Measurements from ENCODE around the gene DTNBP1. TPM values are rescaled to one million over a fixed set of nuclear protein-coding genes. Genes with fewer than 3 reads are reported as not detected.

Gene DTNBP1
- total RNA-seq, 1 donor from 2014 or later, result 20.6 TPM

DNA sequence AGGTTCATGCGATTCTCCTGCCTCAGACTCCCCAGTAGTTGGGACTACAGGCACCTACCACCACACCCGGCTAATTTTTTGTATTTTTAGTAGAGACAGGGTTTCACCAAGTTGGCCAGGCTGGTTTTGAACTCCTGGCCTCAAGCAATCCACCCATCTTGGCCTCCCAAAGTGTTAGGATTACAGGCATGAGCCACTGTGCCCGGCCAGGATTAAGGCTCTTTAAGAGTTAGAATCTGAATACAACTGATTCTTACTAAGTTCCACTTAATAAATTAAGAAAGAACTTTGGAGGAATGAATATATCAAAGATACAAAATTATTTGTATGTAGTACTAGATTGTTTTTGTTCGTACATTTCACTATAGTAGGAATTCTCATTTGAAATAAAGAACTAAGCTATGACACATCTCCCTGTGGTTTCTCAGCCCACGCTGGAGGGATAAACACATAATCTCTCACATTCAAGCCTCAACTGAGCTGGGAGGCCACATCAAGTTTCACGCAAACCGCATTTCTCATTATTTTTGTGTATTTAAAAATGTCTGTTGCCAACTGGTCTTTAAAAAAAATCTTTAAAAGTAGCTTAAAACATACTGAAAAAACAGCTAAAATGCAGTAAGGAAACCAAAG lies 34.2 kb downstream of the DTNBP1 start:
- Mint-ChIP-seq H3K36me3 (ENCODE audit: low read depth) (peaks cover 24% of the 10 kb centered on the region), H3K27ac (no peak overlapping the region), H3K9me3 (no peaks in the 10 kb centered on the region), H3K4me1 (ENCODE audit: low read depth) (peaks cover 57% of the 10 kb centered on the region), H3K4me3 (ENCODE audit: low read depth) (peak overlapping the region; percentile 24), H3K27me3 (ENCODE audit: low read depth) (no peaks in the 10 kb centered on the region)
- DNase-seq (ENCODE audit: low spot score), result no peak
- intact Hi-C loops (cut with micrococcal nuclease), result loop anchor here (5.0 to 10.0 kb wide), 7 partner anchors 214 to 1714 kb away; no protein-coding TSS in a partner anchor

DNA sequence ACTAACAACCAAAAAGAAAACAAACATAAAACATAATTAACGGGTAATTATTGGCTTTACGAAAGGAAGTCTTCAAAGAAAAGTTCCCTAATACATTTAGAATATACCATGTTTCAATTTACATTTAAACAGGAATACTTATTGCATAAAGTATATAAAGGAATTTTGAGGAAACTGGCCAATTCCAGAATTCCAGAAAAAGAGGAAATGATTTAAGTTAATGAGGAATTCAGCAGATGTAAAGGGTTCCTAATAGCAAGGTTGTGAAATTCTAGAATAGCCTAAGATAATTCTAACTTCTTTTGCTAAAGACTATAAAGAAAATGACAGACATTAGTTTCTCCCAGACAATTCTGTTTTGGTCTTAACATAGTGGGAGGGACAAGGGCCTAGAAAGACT lies 35.0 kb downstream of the DTNBP1 start:
- DNase-seq (ENCODE audit: low spot score), result no peak
- peaks cover 17% of the 10 kb centered on the region for H3K36me3 Mint-ChIP-seq (ENCODE audit: low read depth)
- intact Hi-C loops (cut with micrococcal nuclease), result loop anchor here (5.0 to 10.0 kb wide), 7 partner anchors 213 to 1713 kb away; no protein-coding TSS in a partner anchor
- no peak overlapping the region for H3K27ac Mint-ChIP-seq
- no peaks in the 10 kb centered on the region for H3K27me3 Mint-ChIP-seq (ENCODE audit: low read depth)
- H3K9me3 Mint-ChIP-seq, result no peaks in the 10 kb centered on the region
- H3K4me3 Mint-ChIP-seq (ENCODE audit: low read depth), result no peak overlapping the region
- peaks cover 61% of the 10 kb centered on the region for H3K4me1 Mint-ChIP-seq (ENCODE audit: low read depth)

- Mint-ChIP-seq H3K4me1 (ENCODE audit: low read depth) (peaks cover 66% of the 10 kb centered on the region), H3K36me3 (ENCODE audit: low read depth) (peaks cover 17% of the 10 kb centered on the region), H3K4me3 (ENCODE audit: low read depth) (no peak overlapping the region), H3K27me3 (ENCODE audit: low read depth) (no peaks in the 10 kb centered on the region), H3K27ac (no peak overlapping the region), H3K9me3 (no peaks in the 10 kb centered on the region)
- DNase-seq (ENCODE audit: low spot score), result no peak
- intact Hi-C loops (cut with micrococcal nuclease), result loop anchor here (5.0 to 10.0 kb wide), 7 partner anchors 212 to 1712 kb away; no protein-coding TSS in a partner anchor
Measured at GRCh38 chr6:15626878-15627674, 35.8 kb downstream of the DTNBP1 start.

DNA sequence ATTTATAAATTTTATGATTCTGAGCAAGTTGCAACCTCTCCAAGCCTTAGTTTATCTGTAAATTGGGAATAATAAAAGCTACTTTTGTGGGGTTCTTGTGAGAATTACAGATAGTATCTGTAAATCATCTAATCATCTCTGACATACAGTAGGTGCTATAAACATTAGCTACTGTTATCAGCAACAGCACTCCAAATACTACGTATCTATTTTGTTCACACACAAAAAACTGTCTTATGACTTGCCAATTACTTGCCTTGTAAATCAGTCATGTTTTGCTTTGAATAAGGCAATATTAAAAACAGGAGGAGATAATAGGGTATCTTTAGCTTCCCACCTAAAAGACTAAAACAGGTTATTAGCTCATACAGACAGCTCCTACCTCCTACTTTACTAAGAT lies 36.7 kb downstream of the DTNBP1 start:
- Mint-ChIP-seq H3K27ac (no peak overlapping the region), H3K4me1 (ENCODE audit: low read depth) (peaks cover 69% of the 10 kb centered on the region), H3K9me3 (no peaks in the 10 kb centered on the region), H3K4me3 (ENCODE audit: low read depth) (no peak overlapping the region), H3K36me3 (ENCODE audit: low read depth) (peaks cover 17% of the 10 kb centered on the region), H3K27me3 (ENCODE audit: low read depth) (no peaks in the 10 kb centered on the region)
- DNase-seq (ENCODE audit: low spot score), result no peak
- intact Hi-C loops (cut with micrococcal nuclease), result loop anchor here (5.0 to 10.0 kb wide), 7 partner anchors 211 to 1711 kb away; no protein-coding TSS in a partner anchor

- no peak for DNase-seq (ENCODE audit: low spot score)
- peaks cover 60% of the 10 kb centered on the region for H3K4me1 Mint-ChIP-seq (ENCODE audit: low read depth)
Measured at GRCh38 chr6:15623276-15624116, 39.3 kb downstream of the DTNBP1 start.

GRCh38 chr6:15622045-15622740 lies 40.6 kb downstream of the DTNBP1 start:
- H3K4me1 Mint-ChIP-seq (ENCODE audit: low read depth), result peaks cover 54% of the 10 kb centered on the region
- no peak overlapping the region for H3K4me3 Mint-ChIP-seq (ENCODE audit: low read depth)
- H3K27ac Mint-ChIP-seq, result peak overlapping the region; percentile 69
- DNase-seq (ENCODE audit: low spot score), result no peak
- intact Hi-C loops (cut with micrococcal nuclease), result loop anchor here (2.0 to 10.0 kb wide), 9 partner anchors 35 to 1707 kb away; no protein-coding TSS in a partner anchor
- H3K27me3 Mint-ChIP-seq (ENCODE audit: low read depth), result no peaks in the 10 kb centered on the region
- no peaks in the 10 kb centered on the region for H3K9me3 Mint-ChIP-seq
- peaks cover 15% of the 10 kb centered on the region for H3K36me3 Mint-ChIP-seq (ENCODE audit: low read depth)

More at GRCh38 chr6:15623276-15624116, 39.3 kb downstream of the DTNBP1 start:
- Mint-ChIP-seq H3K4me3 (ENCODE audit: low read depth) (no peak overlapping the region), H3K27ac (no peak overlapping the region), H3K9me3 (no peaks in the 10 kb centered on the region), H3K27me3 (ENCODE audit: low read depth) (no peaks in the 10 kb centered on the region), H3K36me3 (ENCODE audit: low read depth) (peaks cover 17% of the 10 kb centered on the region)
- intact Hi-C loops (cut with micrococcal nuclease), result loop anchor here (2.0 to 10.0 kb wide), 9 partner anchors 36 to 1709 kb away; no protein-coding TSS in a partner anchor

DNA sequence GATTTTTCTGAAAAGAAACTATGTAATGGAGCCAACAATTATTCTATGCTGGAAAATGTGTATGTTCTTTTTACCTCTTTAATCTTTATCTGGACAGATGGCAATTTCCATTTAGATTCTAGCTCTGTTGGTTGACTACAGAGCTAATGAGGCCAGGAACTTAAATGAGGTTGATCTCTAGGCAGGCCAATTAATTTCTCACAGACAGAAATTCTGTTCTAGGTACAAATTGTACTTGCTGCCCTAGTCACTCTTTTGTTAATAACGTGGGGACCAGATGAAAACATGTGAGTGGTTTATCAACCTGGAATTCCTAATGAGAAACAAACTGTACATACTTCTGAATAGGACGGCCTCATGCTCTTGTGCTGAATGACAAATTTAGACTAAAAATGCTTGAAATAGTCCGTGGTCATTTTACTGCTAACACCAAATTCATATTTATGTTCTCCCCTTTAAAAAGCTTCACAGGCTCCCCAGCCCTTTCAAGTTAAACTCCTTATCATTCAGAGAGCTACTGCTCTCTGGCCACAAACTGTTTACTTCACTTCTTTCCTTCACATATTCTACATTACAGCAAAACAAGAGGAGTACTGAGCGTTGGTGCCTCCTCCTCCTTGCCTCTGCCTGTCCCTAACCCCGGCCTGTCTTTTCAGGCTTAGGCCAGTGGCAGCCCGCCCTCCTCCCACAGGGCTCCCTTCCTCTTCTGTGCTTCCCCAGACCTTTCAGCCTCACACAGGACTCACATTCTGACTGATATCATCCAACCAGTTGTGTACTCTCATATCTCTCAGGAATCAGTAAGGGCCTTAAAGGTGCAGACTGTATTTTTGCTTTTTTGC lies 41.4 kb downstream of the DTNBP1 start:
- no peaks in the 10 kb centered on the region for H3K27me3 Mint-ChIP-seq (ENCODE audit: low read depth)
- H3K27ac Mint-ChIP-seq, result peak overlapping the region; percentile 69
- peak overlapping the region; percentile 14 for H3K4me3 Mint-ChIP-seq (ENCODE audit: low read depth)
- intact Hi-C loops (cut with micrococcal nuclease), result loop anchor here (2.0 to 10.0 kb wide), 9 partner anchors 34 to 1707 kb away; no protein-coding TSS in a partner anchor
- peaks cover 9% of the 10 kb centered on the region for H3K36me3 Mint-ChIP-seq (ENCODE audit: low read depth)
- no peaks in the 10 kb centered on the region for H3K9me3 Mint-ChIP-seq
- H3K4me1 Mint-ChIP-seq (ENCODE audit: low read depth), result peaks cover 47% of the 10 kb centered on the region
- no peak for DNase-seq (ENCODE audit: low spot score)

DNA sequence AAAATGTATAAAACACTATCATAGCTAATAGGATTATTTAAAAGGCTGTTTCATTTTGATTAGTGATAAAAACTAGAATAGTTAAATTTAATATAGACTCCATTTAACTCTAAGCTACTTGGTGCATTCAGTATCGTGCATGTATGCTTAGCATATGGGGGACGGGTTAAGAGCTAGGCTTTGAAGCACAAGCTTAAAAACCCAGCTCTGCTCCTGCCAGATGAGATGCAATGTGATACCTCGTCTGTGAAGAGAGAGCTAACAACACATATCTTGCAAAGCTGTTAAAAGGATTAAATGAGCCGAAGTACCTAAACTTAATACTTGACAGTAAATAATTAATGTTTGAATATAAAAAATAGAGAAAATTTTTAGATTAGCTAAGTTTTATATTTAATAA lies 42.2 kb downstream of the DTNBP1 start:
- Mint-ChIP-seq H3K4me3 (ENCODE audit: low read depth) (no peak overlapping the region), H3K9me3 (no peaks in the 10 kb centered on the region), H3K36me3 (ENCODE audit: low read depth) (peaks cover 3% of the 10 kb centered on the region), H3K4me1 (ENCODE audit: low read depth) (peaks cover 44% of the 10 kb centered on the region), H3K27me3 (ENCODE audit: low read depth) (no peaks in the 10 kb centered on the region), H3K27ac (no peak overlapping the region)
- intact Hi-C loops (cut with micrococcal nuclease), result loop anchor here (5.0 to 10.0 kb wide), 8 partner anchors 33 to 1706 kb away; no protein-coding TSS in a partner anchor
- DNase-seq (ENCODE audit: low spot score), result no peak

- Mint-ChIP-seq H3K4me1 (ENCODE audit: low read depth) (peaks cover 36% of the 10 kb centered on the region), H3K36me3 (ENCODE audit: low read depth) (peaks cover 9% of the 10 kb centered on the region), H3K27me3 (ENCODE audit: low read depth) (no peaks in the 10 kb centered on the region), H3K9me3 (no peaks in the 10 kb centered on the region), H3K4me3 (ENCODE audit: low read depth) (no peak overlapping the region), H3K27ac (no peak overlapping the region)
- DNase-seq (ENCODE audit: low spot score), result no peak
- intact Hi-C loops (cut with micrococcal nuclease), result no loop called here
Measured at GRCh38 chr6:15619330-15619729, 43.5 kb downstream of the DTNBP1 start.

DNA sequence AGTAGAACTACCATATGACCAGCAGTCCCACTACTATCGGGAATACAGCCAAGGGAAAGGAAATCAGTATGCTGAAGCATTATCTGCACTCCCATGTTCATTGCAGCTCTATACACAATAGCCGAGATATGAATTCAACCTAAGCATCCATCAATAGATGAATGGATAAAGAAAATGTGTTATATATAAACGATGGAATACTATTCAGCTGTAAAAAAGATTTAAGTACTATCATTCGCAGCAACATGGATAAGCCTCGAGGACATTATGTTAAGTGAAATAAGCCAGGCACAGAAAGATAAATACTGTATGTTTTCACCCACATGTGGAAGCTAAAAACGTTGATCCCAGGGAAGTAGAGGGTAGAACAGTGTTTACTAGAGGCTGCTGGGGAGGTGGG lies 44.1 kb downstream of the DTNBP1 start:
- Mint-ChIP-seq H3K9me3 (no peaks in the 10 kb centered on the region), H3K4me1 (ENCODE audit: low read depth) (peaks cover 33% of the 10 kb centered on the region), H3K4me3 (ENCODE audit: low read depth) (no peak overlapping the region), H3K27me3 (ENCODE audit: low read depth) (no peaks in the 10 kb centered on the region), H3K36me3 (ENCODE audit: low read depth) (peaks cover 16% of the 10 kb centered on the region), H3K27ac (no peak overlapping the region)
- intact Hi-C loops (cut with micrococcal nuclease), result no loop called here
- DNase-seq (ENCODE audit: low spot score), result no peak

- H3K27ac Mint-ChIP-seq, result no peak overlapping the region
- no peak overlapping the region for H3K4me3 Mint-ChIP-seq (ENCODE audit: low read depth)
- no peak for DNase-seq (ENCODE audit: low spot score)
- no peaks in the 10 kb centered on the region for H3K27me3 Mint-ChIP-seq (ENCODE audit: low read depth)
- peaks cover 30% of the 10 kb centered on the region for H3K4me1 Mint-ChIP-seq (ENCODE audit: low read depth)
- intact Hi-C loops (cut with micrococcal nuclease), result no loop called here
- H3K36me3 Mint-ChIP-seq (ENCODE audit: low read depth), result peaks cover 29% of the 10 kb centered on the region
- H3K9me3 Mint-ChIP-seq, result no peaks in the 10 kb centered on the region
Measured at GRCh38 chr6:15616261-15616660, 46.6 kb downstream of the DTNBP1 start.
